Spleen (tissue), 11 donors: ENCODE results near the gene STARD13. TPM values are rescaled to one million over a fixed set of nuclear protein-coding genes. Genes with fewer than 3 reads are reported as not detected.

ENCODE experiments used
- DNase-seq: peaks from one replicate; pipeline ENCODE4 v3.0.0-alpha.2; 2020
- H3K27ac ChIP-seq, 8 donors: fragments of 200-600 bp; sonication (generic) in 7 of 8; 1 replicate in 4 of 8; 2 replicates in 4 of 8; pipeline versions ENCODE4 v1.5.0 to v1.8.0; 2016 to 2021; ENCODE audit warnings: inconsistent platforms in 4 of 8, mild to moderate bottlenecking in 4 of 8, moderate library complexity in 1 of 8
- H3K27me3 ChIP-seq, 7 donors: fragments of 200-600 bp; sonication (generic) in 6 of 7; replicated peaks in 1 of 7; 1 replicate in 4 of 7; 2 replicates in 3 of 7; pipeline versions ENCODE4 v1.5.0 to v1.8.0; 2016 to 2021; ENCODE audit warnings: inconsistent platforms in 3 of 7, mild to moderate bottlenecking in 1 of 7
- H3K36me3 ChIP-seq, 6 donors: fragments of 200-600 bp; sonication (generic) in 5 of 6; 1 replicate in 4 of 6; 2 replicates in 2 of 6; pipeline versions ENCODE4 v1.5.0 to v1.8.0; 2016 to 2021; ENCODE audit warnings: inconsistent platforms in 2 of 6
- H3K4me1 ChIP-seq, 6 donors: fragments of 200-600 bp; sonication (generic) in 5 of 6; 1 replicate in 3 of 6; 2 replicates in 3 of 6; pipeline versions ENCODE4 v1.5.0 to v1.8.0; 2016 to 2021; ENCODE audit warnings: inconsistent platforms in 3 of 6
- H3K4me3 ChIP-seq, 8 donors: fragments of 200-600 bp; sonication (generic) in 7 of 8; 1 replicate in 4 of 8; 2 replicates in 4 of 8; pipeline versions ENCODE4 v1.5.0 to v1.8.0; 2016 to 2021; ENCODE audit warnings: inconsistent platforms in 4 of 8, mild to moderate bottlenecking in 4 of 8, moderate library complexity in 2 of 8
- H3K9me3 ChIP-seq, 8 donors: fragments of 200-600 bp; sonication (generic) in 7 of 8; 1 replicate in 4 of 8; 2 replicates in 4 of 8; pipeline versions ENCODE4 v1.5.0 to v1.8.0; 2016 to 2021; ENCODE audit warnings: inconsistent platforms in 4 of 8
- CTCF ChIP-seq, 11 experiments: fragments of 200-600 bp in 7 of 11; fragments of 450-650 bp in 4 of 11; sonication (generic) in 4 of 11; IDR thresholded peaks in 8 of 11; conservative IDR thresholded peaks in 3 of 11; 1 replicate in 7 of 11; 2 replicates in 4 of 11; pipeline versions ENCODE4 v1.4.0 to v1.8.0; 2016 to 2021; ENCODE audit warnings: antibody characterized with exemption in 11 of 11, inconsistent platforms in 4 of 11, mild to moderate bottlenecking in 1 of 11
- POLR2A ChIP-seq, 3 donors: fragments of 450-650 bp; IDR thresholded peaks; one replicate each; pipeline ENCODE4 v1.5.1; 2017; ENCODE audit warnings: antibody characterized with exemption in 3 of 3, mild to moderate bottlenecking in 1 of 3
- POLR2AphosphoS5 ChIP-seq, 3 donors: sonication (generic); formaldehyde crosslinking; IDR thresholded peaks; one replicate each; pipeline ENCODE4 v1.5.1; 2017; ENCODE audit warnings: antibody characterized with exemption in 3 of 3
- WGBS, 5 donors: extraction: QIAGEN DNeasy Blood & Tissue Kit in 3 of 5; methylation state at CpG; one replicate each; pipeline versions ENCODE4 v1.1.5 to v1.1.7; 2013 to 2018; 5-methylcytosine and 5-hydroxymethylcytosine counted together
- intact Hi-C: fragments of 100-400 bp; cut with DNase I; formaldehyde crosslinking; loops from one replicate; pipeline ENCODE4 v1.15.0; 2023; ENCODE audit warnings: low total_unique reads
- polyA plus RNA-seq, 3 donors: library from polyadenylated mRNA; stranded (reverse); fragments of 200-250 nt; gene quantifications; one replicate each; pipeline ENCODE4 v1.2.1, GENCODE V29; 2013
- total RNA-seq, 7 donors: library from RNA; depleted of rRNA in 3 of 7; stranded (reverse); fragments of >200 nt in 3 of 7; fragmentation: NEBNext Ultra II Directional in 4 of 7; extraction: Animal tissue kit (Norgen Biotek cat#: 25700) in 4 of 7; gene quantifications; one replicate each; pipeline versions ENCODE4 v1.1.0 to v1.2.1, GENCODE V29; 2016 to 2021
- donor health status: healthy with polysubstance abuse.
- donor health status: DM: no; HTN: no; CAD: no; lungs with moderate emphysema.
- donor health status: DM: no; HTN: no; CAD: no.
- donor health status: Bipolar disorder and iron deficiency.
- donor health status: healthy.
- donor health status: DM: no; HTN: no; CAD: no.
- donor health status: DM: yes; HTN: yes; CAD: no.

STARD13 gene
- total and polyA plus RNA-seq, 10 donors, result 1.4 to 58.1 (median 26.7) TPM

DNA sequence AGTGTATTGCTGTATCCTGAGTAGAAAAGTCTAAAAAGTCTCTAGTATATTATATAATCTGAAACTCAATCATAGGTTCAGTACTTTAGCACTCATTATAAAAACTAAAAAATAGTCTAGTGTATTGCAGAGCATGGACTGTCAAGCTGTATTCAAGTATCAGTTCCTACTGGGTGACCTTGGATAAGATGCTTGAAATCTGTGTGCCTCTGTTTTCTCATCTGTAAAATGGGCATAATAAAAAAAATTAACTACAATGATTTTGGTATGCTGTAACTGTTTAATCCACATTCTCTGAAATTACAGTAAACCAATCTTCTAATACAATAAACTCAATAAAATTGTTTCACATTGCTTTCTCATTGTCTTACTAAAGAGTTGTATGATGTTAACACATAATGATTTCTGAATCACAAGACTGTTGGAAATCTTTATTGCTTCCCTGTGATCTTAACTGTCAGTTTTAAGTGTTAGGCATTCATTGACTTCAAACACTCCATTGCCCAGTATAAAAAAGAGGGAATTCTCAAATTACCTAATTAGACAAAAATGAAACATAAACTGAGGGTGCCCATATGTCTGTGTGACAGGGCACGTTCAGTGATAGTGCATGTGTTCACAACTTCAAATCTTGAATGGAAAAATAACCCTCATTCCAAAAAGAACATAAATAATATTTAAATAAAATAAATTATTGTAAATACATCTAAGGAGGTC is 2.2 kb downstream of the STARD13 start:
- Histone ChIP-seq H3K27ac (peak overlapping the region in 7 of 8 donors; percentile 5 to 93 (median 89)), H3K9me3 (no peaks in the 10 kb centered on the region), H3K4me1 (peaks cover 0 to 51% (median 10%) of the 10 kb centered on the region in 6 donors), H3K36me3 (no peaks in the 10 kb centered on the region), H3K27me3 (peaks cover 0 to 14% (median 0%) of the 10 kb centered on the region in 7 donors), H3K4me3 (peak overlapping the region in 5 of 8 donors; percentile 40 to 73 (median 48))
- intact Hi-C loops, result no loop called here
- TF ChIP-seq CTCF (IDR thresholded peaks at IDR 0.05 in 8 of 11, conservative IDR thresholded peaks at IDR 0.05 in 3 of 11) (no peak), POLR2AphosphoS5 (IDR thresholded peaks at IDR 0.05) (no peak), POLR2A (IDR thresholded peaks at IDR 0.05) (no peak)
- no peak for DNase-seq
- 53 to 85% (median 61%) methylated on average over 1 of the region's 1 CpG for WGBS, 5 donors

GRCh38 chr13:33281951-33282595 is 3.5 kb downstream of the STARD13 start:
- no peaks in the 10 kb centered on the region for H3K36me3 ChIP-seq
- no peak for DNase-seq
- 79 to 93% (median 91%) methylated on average over 2 of the region's 2 CpGs for whole genome bisulfite sequencing, 5 donors
- intact Hi-C loops, result no loop called here
- TF ChIP-seq POLR2A (IDR thresholded peaks at IDR 0.05) (no peak), CTCF (IDR thresholded peaks at IDR 0.05 in 8 of 11, conservative IDR thresholded peaks at IDR 0.05 in 3 of 11) (no peak)
- peak overlapping the region in 1 of 8 donors; percentile 73 for H3K4me3 ChIP-seq
- H3K4me1 ChIP-seq, result peaks cover 0 to 52% (median 10%) of the 10 kb centered on the region in 6 donors
- H3K27me3 ChIP-seq, result peaks cover 0 to 14% (median 0%) of the 10 kb centered on the region in 7 donors
- H3K27ac ChIP-seq, result no peak overlapping the region
- H3K9me3 ChIP-seq, result no peaks in the 10 kb centered on the region

DNA sequence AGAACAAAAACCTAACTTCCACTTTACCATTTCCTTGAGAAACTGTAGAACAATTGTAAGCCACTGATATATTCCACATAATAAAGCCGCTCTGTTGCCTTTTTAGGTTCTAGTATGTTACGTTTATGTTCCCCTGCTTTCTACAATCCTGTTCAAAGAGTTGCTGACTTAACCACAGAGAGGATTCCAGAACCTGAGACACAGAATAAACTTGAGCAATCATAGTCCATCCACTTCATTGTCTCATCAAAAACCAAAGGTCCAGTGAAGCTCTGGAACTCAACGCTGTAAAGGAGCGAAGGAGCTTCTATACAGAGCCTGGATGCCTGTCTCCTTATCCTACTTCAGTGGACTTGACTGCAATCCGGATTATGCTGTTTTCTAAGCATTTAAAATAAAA is 4.6 kb downstream of the STARD13 start:
- 87 to 93% (median 88%) methylated on average over 5 of the region's 5 CpGs for WGBS, 5 donors

More for the DNA sequence above, 4.6 kb downstream of the STARD13 start:
- Histone ChIP-seq H3K4me3 (no peak overlapping the region), H3K36me3 (no peaks in the 10 kb centered on the region), H3K4me1 (peaks cover 0 to 57% (median 10%) of the 10 kb centered on the region in 6 donors), H3K27me3 (peaks cover 0 to 13% (median 0%) of the 10 kb centered on the region in 7 donors), H3K9me3 (no peaks in the 10 kb centered on the region), H3K27ac (no peak overlapping the region)
- no peak for TF ChIP-seq CTCF (IDR thresholded peaks at IDR 0.05 in 8 of 11, conservative IDR thresholded peaks at IDR 0.05 in 3 of 11)
- TF ChIP-seq POLR2AphosphoS5 (IDR thresholded peaks at IDR 0.05), result no peak
- intact Hi-C loops, result no loop called here
- DNase-seq, result no peak
